Stimulated activated CD4-positive, alpha-beta T cell treated with anti-CD3 and anti-CD28 coated beads, Interleukin-1b, Interleukin-23, amount 100 ng/mL, for 24 hours (primary cell): Measurements from ENCODE around the gene SCG3.

Experiments used
- DNase-seq, 4 experiments: peaks; one replicate each; pipeline ENCODE4 v3.0.0-alpha.2; 2020; ENCODE audit warnings: low read depth in 4 of 4, low spot score in 1 of 4

SCG3 gene

DNA sequence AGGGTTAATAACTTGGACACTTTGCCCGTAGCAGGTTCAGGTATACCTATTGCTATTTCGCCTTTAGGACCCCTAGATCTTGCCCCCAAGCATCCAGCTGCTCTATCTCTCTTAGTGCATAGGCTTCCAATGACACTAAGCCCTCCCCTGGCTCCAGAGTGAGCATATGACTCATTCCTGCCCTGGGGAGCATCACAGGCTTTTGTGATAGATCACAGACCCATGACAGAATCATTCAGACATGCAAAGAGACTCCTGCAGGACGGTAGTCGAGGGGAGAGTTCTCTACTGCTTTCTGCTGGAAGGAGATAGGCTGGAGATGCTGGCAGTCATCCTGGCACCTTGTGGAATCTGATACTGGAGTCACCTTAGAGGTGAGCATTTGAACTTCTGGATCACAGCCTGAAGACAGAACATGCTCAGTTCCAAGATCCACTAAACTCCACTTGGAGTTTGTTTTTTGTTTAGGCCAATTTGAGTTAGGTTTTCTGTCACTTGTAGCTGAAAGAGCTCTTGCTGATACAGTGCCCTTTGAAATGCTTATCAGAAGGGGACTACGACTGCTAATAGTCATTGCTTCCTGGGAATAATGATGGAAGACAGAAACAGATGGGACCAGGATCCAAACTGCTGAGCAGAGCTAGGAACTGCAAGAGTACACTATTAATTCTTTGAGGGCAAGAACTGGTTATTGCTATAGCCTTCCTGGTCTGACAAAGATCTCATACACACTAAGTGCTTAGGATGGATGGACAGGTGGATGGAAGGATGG is 45.2 kb downstream of the SCG3 start:
- DNase-seq = peak in 1 of 4 experiments; percentile 12

DNA sequence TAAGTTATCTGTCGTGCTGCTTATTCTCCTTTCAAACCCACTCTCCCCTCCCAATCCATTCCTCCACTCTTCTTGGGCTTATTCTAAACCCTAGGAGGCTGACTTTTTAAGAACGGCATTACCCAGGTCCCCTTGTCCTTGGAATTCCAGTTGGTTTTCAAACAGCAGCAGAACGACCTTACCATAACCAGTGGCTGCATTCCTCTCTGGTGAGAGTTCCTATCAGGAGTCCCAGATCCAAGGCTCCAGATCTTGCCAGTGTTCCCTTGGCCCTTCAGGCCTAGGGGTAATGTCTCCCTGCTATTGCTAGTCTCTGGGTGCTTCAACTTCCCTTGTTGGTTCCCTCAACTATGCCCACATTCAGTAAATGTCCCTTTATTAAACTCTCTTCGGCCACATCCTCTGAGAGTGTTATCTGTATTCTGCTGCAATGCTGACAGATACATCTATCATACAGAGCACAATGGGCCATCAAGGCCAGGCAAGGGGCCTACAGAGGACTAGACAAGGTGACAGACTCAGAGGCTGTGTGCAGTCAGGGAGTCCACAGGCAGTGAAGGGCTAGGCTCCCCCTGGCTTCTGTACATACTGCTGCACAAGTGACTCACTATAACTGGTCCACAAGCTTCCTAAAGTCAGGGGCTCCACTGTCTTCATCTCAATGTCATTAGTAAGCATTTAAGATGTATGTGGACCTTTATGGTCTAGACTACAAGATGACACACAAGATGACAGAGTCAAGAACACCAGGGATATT is 46.0 kb downstream of the SCG3 start:
- no peak for DNase-seq

DNA sequence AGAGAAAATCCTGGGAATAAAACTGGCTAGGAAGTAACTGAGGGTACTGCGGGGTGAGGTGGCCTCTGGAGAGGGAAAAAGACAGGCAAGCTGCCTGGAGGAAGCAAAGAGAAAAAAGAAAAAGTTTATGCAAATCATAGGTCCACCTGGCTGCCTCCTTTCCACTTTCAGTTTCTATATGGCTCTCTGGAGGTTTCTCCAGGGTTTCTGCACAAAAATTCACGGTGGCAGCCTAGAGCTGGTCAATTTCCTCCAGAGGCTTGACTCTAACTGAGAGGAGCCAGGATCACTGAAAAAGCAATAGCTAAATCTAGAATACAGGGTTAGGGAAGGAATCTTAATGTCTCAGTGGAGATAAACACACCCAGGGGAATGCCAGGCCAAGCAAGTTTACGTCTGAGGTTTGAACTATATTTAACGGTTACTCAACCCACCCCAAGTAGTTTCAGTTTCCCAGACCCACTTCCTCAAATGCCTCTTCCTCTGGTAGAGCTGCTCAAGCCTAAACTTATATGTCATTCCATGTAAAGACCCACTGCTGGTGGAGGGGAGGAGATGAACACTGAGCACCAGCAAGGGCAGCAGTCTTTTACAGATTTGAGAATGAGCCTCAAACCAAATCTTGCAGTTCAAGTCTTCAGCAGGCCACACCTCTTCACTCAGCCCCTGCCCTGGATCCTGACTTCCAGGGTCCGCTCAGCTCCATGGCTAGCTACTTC is 50.4 kb downstream of the SCG3 start:
- no peak for DNase-seq

DNA sequence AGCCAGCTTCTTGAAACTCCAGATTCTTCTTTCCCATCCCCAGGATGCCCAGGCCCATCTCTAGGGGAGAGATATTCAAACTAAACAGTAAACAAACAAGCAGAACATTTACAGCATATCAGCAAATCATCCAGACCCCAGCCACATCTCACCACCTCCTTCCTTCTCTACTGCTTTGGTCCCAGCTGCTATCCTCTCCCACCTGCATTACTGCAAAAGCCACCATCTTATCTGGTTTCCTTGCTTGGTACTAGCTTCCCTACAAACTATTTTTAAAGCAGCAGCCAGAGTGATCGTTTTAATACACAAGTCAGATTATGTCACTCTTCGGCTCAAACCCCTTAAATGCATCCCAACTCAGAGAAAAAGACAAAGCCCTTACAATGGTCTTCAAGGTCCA is 51.3 kb downstream of the SCG3 start:
- no peak for DNase-seq

DNA sequence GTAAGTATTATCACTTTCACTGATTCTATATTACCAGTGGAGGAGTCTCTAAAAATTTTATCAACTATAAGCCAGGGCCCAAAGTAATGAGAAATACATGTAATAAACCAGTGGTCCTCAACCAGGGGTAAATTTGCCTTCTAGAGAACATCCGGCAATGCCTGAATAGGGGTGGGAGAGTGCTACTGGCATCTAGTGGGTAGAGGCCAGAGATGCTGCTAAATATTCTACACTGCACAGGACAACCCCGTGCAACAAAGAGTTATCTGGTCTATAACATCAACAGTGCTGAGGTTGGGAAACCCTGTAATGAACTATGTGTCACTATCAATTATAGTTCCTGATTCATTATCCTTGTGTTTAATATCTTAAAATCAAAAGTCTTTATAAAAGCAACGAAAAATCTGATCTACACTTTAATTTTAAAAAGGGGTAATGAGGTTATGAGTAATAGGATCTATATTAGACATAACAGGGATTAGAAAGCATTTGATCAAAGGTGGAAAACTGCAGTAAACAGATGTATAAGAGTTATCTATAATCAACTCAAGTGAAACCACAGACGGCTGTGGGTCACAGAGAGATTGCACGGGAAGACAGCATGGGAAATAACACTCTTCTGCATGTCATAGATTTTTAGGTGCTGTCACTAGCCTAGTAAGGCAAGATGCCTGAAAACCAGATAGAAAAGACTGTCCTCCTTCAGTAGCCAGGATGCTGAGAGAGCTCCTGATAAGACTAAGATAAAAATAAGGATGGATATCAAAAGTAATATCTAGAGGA is 54.1 kb downstream of the SCG3 start:
- no peak for DNase-seq

DNA sequence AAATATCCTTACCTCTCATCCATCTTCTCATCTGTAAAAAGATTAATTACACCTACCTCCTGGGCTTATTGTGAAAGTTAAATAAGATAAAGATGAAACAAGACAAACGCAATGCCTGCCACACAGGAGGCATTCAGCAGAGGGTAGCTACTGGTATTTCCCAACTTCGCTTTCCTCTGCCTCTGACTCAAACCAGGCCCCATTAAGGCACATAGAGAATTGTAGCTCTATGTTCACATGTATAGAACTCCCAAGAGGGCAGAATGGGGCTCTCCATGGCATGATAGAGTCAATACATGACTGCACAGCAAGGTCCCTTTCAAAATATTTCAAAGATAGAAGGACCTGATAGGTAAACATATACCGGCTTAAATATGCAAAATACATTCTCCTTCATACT is 54.8 kb downstream of the SCG3 start:
- DNase-seq = no peak

DNA sequence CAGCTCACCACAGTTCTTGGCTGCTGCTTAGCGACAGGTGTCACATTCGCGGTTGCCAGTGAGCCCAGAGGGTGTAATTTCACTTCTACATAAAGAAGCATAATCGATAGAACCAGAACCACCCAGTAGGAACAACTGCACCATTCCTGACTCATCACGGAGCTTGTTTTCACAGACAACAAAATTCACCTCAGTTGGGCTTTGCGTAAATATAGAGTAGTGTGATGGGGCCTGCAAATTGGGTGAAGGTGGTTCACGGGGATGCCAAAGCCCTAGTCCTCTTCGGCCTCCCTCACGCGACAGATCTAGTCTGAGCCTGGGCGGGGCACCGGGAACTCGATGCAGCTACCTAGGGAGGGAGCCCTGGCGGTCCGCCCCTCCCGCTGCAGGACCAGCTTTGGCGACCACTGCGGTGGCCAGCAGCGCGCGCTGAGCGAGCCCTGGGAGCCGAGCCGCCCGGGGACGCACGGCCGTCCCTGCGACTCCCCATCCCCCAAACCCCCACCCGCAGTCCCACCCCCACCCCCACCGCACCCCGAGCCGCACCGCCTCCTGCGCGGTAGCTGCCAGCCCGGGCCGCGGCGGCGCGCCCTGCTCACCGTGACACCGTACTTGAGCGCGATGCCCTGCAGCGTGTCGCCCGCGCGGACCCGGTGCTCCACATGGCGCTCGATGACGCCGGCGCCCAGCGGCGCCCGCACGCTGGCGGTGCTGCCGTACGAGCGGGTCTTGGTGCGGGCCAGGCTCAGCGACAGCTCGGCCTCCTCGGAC is 55.6 kb downstream of the SCG3 start:
- DNase-seq = peak in 1 of 4 experiments; percentile 51

DNA sequence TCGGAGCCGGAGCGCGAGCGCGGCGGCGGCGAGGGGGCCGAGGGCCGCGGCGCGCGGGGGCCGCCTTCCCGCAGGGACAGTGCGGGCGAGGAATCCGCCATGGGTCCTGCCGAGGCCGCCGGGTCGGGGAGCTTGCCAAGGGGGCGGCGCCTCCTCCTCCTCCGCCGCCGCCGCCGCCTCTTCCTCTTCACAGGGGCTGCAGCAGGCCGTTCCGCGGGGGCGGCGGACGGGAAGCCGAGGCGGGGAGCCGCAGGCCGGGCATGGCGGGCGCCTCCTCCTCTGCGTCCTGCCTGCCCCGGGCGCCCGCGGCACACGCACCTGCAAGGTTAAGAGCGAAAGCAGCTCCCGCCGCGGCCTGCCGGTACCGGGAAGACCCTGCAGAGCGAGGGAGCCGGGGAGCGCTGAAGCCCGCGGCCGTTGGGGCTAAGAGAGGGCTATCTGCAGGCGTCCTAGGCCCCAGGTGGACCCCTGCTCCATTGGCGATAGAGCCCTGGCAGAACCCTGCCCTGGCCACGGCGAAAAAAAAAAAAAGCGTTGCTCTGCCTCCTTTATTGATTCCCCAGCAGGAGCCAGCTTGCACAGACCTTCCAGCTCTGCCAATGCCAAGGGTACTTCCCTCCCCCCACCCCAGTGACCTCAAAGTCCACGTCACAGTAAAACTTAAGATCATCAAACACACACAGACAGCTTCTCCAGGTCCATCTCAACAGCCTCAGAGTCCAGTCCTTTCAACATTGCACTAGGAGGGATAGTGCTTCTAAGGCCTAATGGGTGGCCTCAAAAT is 56.4 kb downstream of the SCG3 start, which contains the start of gene LYSMD2:
Gene LYSMD2, minus strand, starts transcription at position 134 of the 784 bp plus-strand sequence. Its CDS starts 33 bp downstream, at position 101.
- peak in 3 of 4 experiments; percentile 40 to 61 (median 49) for DNase-seq

DNA sequence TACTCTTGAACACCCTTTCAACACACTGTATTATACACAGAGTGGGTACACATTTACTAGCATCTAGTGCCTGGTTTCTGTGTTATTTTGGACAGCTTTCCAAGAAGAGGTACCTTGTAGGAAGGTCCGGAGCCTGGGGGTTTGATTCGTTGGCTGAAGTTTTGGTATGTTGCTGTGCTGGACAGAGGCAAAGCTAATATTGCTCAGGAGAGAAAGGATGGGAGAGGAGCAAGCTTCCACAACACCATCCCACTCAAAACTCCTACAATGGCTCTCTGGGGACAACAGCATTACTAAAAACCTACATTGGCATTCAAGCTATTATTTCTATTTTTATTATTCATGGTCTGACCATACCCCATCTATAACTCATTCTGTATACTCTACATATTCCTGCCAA is 57.2 kb downstream of the SCG3 start:
- DNase-seq = no peak

DNA sequence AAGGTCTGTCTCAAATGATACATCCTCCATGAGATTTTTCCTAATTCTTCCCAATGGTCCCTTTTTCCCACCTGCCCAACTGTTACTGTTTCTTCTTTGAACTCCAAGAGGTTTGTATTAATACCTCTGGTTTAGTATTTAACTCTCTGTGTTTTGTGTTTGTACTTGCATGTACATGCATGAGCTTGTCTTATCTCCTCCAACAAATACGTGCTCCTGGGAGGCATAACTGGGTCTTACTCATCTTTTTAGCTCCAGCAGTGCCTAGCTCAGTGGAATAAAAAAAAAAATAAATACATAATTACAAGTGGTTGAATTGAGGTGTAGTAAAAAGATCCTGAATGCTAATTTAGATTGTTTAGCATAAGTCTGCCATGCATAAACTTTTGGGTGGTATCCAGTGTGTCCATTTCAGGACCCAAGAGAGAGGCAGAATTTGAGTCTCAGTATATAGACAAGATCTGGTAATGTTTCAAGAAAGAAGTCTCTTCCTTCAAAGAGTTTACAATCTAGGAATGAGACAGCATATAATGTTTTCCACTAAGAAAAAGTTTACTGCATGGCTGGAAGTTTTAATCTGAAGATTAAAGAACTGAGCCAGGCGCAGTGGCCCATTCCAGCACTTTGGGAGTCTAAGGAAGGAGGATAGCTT is 57.9 kb downstream of the SCG3 start:
- DNase-seq = no peak

DNA sequence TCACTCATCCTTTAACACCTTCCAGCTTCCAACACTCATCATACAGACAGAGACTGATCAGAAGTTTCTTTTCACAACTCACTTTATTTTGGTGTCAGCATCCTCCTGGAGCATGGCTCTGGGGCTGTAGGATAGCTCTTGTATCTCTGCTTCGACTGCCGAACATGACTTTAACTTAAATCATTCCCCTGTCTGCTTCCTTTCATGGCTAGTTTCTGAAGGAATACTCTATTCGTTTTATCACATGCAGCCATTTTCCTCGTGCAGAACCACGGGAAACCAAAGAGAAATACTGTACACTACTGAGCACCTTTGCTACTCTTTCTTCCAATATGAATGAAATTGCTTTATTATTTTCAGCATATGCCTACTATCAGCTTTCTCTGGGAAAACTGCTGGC is 68.0 kb downstream of the SCG3 start:
- no peak for DNase-seq

DNA sequence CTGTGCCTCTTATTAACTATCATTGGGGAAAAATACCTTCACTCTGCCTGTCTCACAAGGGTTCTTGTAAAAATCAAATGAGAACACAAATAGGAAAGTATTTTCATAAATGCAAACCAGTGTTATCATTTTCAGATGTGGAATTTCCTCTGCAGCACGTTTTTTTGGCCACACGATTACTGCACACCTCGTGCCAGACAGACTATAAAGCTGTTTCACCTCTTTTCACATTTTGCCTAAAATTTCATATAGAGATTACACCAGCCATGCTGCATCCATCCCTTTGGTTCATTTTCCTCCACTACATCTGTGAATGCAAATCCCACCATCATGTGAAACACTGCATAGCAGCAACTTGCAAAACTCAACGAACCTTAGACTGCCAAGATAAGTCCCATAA is 68.9 kb downstream of the SCG3 start:
- DNase-seq = no peak

DNA sequence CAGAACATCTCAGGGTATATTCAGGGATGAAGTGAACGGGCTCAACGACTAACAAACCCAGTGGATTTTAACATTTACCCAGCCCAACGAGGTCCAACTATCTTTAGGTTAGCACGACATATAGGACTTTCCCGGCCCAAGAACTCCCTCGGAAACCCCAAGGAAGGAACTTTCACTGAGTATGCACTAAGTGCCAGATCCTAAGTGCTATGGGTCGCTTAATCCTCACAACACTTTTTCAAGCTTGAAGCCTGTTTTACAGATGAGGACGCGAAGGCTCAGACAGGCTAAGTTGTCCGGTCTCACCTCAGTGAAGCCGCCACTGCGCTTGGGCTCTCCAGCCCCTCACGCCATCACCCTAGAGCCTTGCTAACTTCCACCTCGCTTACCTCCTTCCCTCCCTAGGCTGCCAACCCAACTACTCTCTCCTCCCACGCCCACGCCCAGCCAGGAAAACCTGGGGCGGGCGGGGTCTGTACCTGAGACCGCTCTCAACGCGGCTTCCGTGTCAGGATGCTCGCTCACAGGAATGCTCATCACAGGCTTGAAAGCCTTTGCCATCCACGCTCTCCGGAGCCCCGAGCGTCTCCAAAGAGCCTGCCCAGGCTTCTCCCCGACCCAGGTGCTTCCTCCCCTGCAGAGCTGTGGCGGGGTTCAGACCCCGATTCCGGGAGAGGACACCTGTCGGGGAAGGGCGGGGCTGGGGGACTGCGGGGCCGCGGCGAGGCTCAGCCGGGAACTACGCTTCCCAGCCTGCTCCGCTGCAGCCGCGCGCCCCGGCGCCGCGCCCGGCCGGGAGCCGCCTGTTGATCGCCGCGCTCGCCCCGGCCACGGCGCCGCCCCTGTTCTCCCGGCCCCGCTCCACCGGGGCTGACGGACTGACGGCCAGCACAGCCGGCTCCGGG is 69.7 kb downstream of the SCG3 start, which contains the start of gene TMOD2:
Gene TMOD2, plus strand, starts transcription at position 806 of the 905 bp plus-strand sequence. CDS start 14,845 bp downstream, outside the sequence.
- peak in 1 of 4 experiments; percentile 53 for DNase-seq

DNA sequence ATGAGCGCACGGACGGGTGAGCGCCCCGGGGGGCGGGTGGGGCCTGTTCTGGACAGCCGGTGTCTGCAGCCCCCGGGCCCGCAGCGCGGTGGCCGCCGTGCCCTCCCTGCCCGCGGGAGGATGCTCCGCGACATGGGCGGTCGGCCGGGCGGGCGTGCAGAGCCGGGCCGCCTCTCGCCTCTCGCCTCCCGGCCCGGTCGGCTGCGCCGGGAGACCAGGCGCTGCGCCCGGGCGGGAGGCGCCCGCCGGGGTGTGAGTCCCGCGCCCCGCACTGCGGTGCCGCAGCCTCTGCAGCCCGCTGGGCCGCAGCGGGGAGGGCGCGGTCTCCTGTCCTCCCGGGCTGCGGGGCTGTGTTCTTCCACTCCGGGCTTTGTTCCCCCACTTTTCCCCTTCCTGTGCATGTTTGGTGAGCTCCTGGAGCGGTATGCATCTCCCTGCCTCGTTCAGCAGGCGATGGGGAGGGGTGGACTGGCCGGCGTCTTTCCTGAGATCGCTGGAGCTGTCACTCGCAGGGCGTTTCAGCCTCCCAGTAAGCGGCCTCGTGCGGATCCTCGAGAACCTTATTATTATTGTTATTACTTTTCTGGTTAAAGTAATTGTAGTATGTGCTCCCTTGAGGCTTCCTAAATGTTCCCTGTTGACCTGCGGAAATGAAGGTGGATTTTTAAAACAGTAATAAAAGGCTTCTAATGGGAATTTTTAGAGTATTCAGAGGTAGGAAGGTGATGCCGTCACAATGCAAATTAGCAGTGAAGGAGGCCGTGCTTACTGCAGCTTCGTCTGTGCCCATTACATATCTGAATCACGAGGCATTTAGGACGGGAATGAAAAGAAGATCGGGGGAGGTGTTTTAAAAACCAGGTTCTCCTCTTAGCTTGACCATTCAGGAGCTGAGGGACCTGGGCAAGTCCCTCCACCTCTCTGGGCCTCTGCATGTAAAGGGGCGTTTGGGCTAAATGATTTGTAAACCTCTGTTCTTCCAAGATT is 70.7 kb downstream of the SCG3 start:
- no peak for DNase-seq

DNA sequence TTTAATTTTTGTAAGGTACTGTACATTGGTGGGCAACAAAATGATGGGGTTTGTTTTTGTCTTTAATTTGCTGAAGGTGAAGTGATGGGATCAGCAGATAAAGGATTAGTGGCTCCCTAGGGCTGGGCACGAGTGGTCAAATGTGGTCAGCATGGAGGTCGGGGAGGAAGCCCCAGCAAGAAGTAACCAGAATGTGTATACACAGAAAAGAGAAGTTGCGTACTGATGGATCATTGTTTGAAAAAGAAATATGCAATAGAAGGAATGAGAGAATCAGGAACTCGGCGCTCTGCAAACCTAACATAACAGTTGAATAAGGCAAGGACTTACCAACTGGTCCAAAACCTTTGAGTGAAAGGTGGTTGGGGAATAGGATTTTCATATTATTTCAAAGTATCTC is 71.6 kb downstream of the SCG3 start:
- DNase-seq = no peak

DNA sequence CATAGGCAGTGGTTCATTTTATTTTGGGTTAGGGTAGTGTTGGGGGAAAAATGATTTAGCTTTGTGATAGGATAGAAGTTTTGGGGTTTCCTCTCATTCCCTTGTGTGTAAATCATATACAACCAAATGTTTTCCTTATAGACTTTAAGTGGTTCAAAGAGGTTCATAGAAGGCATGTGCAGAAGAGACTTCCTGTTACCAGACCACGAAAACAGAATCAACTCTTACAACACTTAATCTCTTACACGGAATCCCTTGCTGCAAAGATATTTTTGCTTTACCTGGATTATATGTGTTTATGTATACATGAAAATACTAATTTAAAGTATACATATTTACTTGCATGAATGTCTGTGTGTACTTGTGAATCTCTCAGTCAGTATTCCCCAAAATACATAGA is 73.0 kb downstream of the SCG3 start:
- no peak for DNase-seq

DNA sequence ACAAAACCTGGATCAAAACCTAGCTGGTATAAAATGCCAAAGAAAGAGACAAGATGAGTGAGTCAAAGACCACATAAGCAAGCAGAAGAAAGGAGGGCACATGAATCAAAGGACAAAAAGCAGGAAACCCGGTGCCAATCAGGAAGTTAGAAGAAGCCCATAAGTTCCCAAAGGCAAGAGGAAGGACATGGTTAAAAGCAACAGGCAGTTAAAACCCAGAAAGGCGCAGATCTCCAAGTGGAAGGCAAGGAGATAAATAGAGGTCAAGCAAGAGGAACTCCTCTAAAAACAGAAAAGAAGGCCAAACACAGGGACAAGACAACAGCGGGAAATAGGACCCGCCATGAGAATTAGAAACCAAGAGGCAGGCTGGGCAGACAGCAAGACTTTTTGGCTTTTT is 74.5 kb downstream of the SCG3 start:
- no peak for DNase-seq
